HepG2 (cell line): ENCODE measurements around the gene EIF4E1B. TPM values are rescaled to one million over a fixed set of nuclear protein-coding genes. Genes with fewer than 3 reads are reported as not detected.

Experiments
- ATAC-seq: fragments of 200-7000 bp; cut with Tn5 transposase; 3 replicates; pipeline ENCODE4 v1.9.1; 2020; ENCODE audit warnings: mild to moderate bottlenecking, moderate library complexity
- BruUV-seq: library from RNA; stranded (reverse); fragments of 400-500 nt; replicated peaks from 2 replicates; lab custom pipeline; 2021; lab: Mats Ljungman, UMichigan
- CTCF ChIA-PET: fragments of 300-600 bp; formaldehyde crosslinking; extraction: SDS; loops from one replicate; lab custom pipeline; 2021; ENCODE audit warnings: low total read pairs, inconsistent platforms, low intra/inter-chr PET ratio; lab: Yijun Ruan, JAX
- POLR2A ChIA-PET: fragments of 350-600 bp; sonication (Branson Sonifier 250); formaldehyde crosslinking; loops from one replicate; lab custom pipeline; 2020; ENCODE audit warnings: antibody characterized with exemption, inconsistent platforms; lab: Yijun Ruan, JAX
- DNase-seq: peaks from one replicate; pipeline ENCODE4 v3.0.0-alpha.2; 2015; ENCODE audit warnings: low spot score
- FAIRE-seq: peaks from 3 replicates; lab custom pipeline; 2011; peaks lifted over from hg19 to GRCh38; lab: Jason Lieb, UNC
- H2AFZ ChIP-seq: one replicate; pipeline ENCODE4 v1.6.1; 2011; ENCODE audit warnings: low read length, inconsistent platforms
- H3K27ac ChIP-seq: fragments of 300-600 bp; 3 replicates; pipeline ENCODE4 v1.8.0; 2011; ENCODE audit warnings: mixed run types, mild to moderate bottlenecking, mixed read lengths, low read length, inconsistent platforms; ENCODE audit not compliant: insufficient read depth; ENCODE audit errors: extremely low read length
- H3K27me3 ChIP-seq, 2 experiments: fragments of 200-600 bp in 1 of 2; 2 replicates in 1 of 2; 3 replicates in 1 of 2; pipeline versions ENCODE4 v1.6.0 to v1.8.0; 2011; ENCODE audit warnings: low read length in 2 of 2, mild to moderate bottlenecking in 2 of 2, moderate library complexity in 2 of 2, inconsistent platforms in 1 of 2; ENCODE audit not compliant: insufficient read depth in 2 of 2, control insufficient read depth in 1 of 2
- H3K36me3 ChIP-seq, 2 experiments: fragments of 200-600 bp in 1 of 2; replicated peaks in 1 of 2; 2 replicates in 1 of 2; 3 replicates in 1 of 2; pipeline versions ENCODE4 v1.5.1 to v1.8.0; 2011; ENCODE audit warnings: low read length in 2 of 2, inconsistent platforms in 1 of 2; ENCODE audit not compliant: insufficient read depth in 2 of 2, control insufficient read depth in 1 of 2
- H3K4me1 ChIP-seq: 2 replicates; pipeline ENCODE4 v1.5.1; 2012; ENCODE audit warnings: low read length, inconsistent platforms; ENCODE audit not compliant: insufficient read depth
- H3K4me2 ChIP-seq: 2 replicates; pipeline ENCODE4 v1.6.0; 2011; ENCODE audit warnings: low read depth, low read length, inconsistent platforms
- H3K4me3 ChIP-seq, 3 experiments: fragments of 200-600 bp in 1 of 3; sonication (generic), shearing (Covaris generic) in 1 of 3; replicated peaks in 1 of 3; 2 replicates each; pipeline ENCODE4 v1.5.1; 2011 to 2016; ENCODE audit warnings: low read length in 3 of 3, inconsistent platforms in 2 of 3, low read depth in 2 of 3, mild to moderate bottlenecking in 2 of 3, control low read depth in 1 of 3, mixed read lengths in 1 of 3; ENCODE audit not compliant: insufficient read depth in 1 of 3
- H3K79me2 ChIP-seq: one replicate; pipeline ENCODE4 v1.6.1; 2011; ENCODE audit warnings: low read length, inconsistent platforms; ENCODE audit not compliant: insufficient read depth
- H3K9ac ChIP-seq: 2 replicates; pipeline ENCODE4 v1.6.0; 2011; ENCODE audit warnings: mild to moderate bottlenecking, low read depth, low read length, inconsistent platforms; ENCODE audit not compliant: insufficient read depth
- H3K9me3 ChIP-seq: 2 replicates; pipeline ENCODE4 v1.5.1; 2012; ENCODE audit warnings: mild to moderate bottlenecking, low read length
- H4K20me1 ChIP-seq: 2 replicates; pipeline ENCODE4 v1.6.0; 2011; ENCODE audit warnings: inconsistent platforms, mild to moderate bottlenecking, low read length, moderate library complexity; ENCODE audit not compliant: insufficient read depth
- ATF2 ChIP-seq: sonication (generic); formaldehyde crosslinking; IDR thresholded peaks from 2 replicates; pipeline ENCODE4 v1.4.0; 2020; ENCODE audit warnings: missing genetic modification reagents
- MXD3 ChIP-seq: IDR thresholded peaks from 2 replicates; pipeline ENCODE4 v1.6.1; 2016; ENCODE audit warnings: mild to moderate bottlenecking, missing biosample characterization, missing genetic modification reagents
- RORA ChIP-seq: sonication (generic); formaldehyde crosslinking; IDR thresholded peaks from 2 replicates; pipeline ENCODE4 v1.5.0; 2020; ENCODE audit warnings: mild to moderate bottlenecking, missing genetic modification reagents, moderate library complexity
- SMAD3 ChIP-seq: sonication (generic); formaldehyde crosslinking; IDR thresholded peaks from 2 replicates; pipeline ENCODE4 v1.4.0; 2020; ENCODE audit warnings: missing genetic modification reagents
- TCF12 ChIP-seq, 2 experiments: fragments of 450-650 bp in 1 of 2; sonication (generic) in 1 of 2; formaldehyde crosslinking in 1 of 2; IDR thresholded peaks; 2 replicates each; pipeline versions ENCODE4 v1.6.1 to v1.8.0; 2017 to 2022; ENCODE audit warnings: antibody characterized with exemption in 1 of 2, mild to moderate bottlenecking in 1 of 2, missing genetic modification reagents in 1 of 2, moderate library complexity in 1 of 2
- ZNF3 ChIP-seq: IDR thresholded peaks from 2 replicates; pipeline ENCODE4 v1.7.0; 2017; ENCODE audit warnings: inconsistent platforms
- WGBS: methylation state at CpG from one replicate; pipeline ENCODE4 v1.1.6; 2017; ENCODE audit warnings: low lambda C conversion rate; 5-methylcytosine and 5-hydroxymethylcytosine counted together
- in situ Hi-C: cut with HindIII; loops from 2 replicates; pipeline ENCODE4 v1.10.0; 2017; ENCODE audit warnings: low pct_unique_long_range_greater_than_20kb; ENCODE audit not compliant: extremely low pct_ligation_motif_present
- intact Hi-C: fragments of 100-400 bp; cut with micrococcal nuclease; formaldehyde crosslinking; loops from one replicate; pipeline ENCODE4 v1.10.0; 2022; ENCODE audit not compliant: unreplicated experiment
- polyA plus RNA-seq, 8 experiments: library from polyadenylated mRNA; depleted of rRNA in 3 of 8; stranded (reverse) in 7 of 8; unstranded in 1 of 8; fragments of >200 nt; fragmentation: Illumina TruSeq in 4 of 8; extraction: Trizol in 4 of 8; gene quantifications; 2 replicates each; pipeline versions ENCODE4 v1.2.1 to v1.2.3, GENCODE V29; 2011 to 2016; ENCODE audit warnings: low read depth in 4 of 8, missing spikeins in 1 of 8, mixed read lengths in 1 of 8; ENCODE audit not compliant: insufficient read depth in 1 of 8
- total RNA-seq, 5 experiments: library from RNA; depleted of rRNA; stranded (reverse); fragments of >200 nt; fragmentation: Illumina TruSeq; extraction: Trizol; gene quantifications; 2 replicates each; pipeline ENCODE4 v1.2.3, GENCODE V29; 2016; ENCODE audit warnings: low read depth in 1 of 5
- TF ChIP-seq, protein P1 (sequence below): sonication (generic); formaldehyde crosslinking; IDR thresholded peaks from 2 replicates; pipeline ENCODE4 v1.5.0; 2020; ENCODE audit warnings: mild to moderate bottlenecking, missing genetic modification reagents
- TF ChIP-seq, protein P2 (sequence below): sonication (generic); formaldehyde crosslinking; IDR thresholded peaks from 2 replicates; pipeline ENCODE4 v1.5.0; 2020; ENCODE audit warnings: missing genetic modification reagents, mild to moderate bottlenecking, borderline replicate concordance

Gene EIF4E1B
- total and polyA plus RNA-seq, 2 of the 13 experiments (the other 11 are each of a cell fraction or from before 2014, with no cell fraction given) = not detected

DNA sequence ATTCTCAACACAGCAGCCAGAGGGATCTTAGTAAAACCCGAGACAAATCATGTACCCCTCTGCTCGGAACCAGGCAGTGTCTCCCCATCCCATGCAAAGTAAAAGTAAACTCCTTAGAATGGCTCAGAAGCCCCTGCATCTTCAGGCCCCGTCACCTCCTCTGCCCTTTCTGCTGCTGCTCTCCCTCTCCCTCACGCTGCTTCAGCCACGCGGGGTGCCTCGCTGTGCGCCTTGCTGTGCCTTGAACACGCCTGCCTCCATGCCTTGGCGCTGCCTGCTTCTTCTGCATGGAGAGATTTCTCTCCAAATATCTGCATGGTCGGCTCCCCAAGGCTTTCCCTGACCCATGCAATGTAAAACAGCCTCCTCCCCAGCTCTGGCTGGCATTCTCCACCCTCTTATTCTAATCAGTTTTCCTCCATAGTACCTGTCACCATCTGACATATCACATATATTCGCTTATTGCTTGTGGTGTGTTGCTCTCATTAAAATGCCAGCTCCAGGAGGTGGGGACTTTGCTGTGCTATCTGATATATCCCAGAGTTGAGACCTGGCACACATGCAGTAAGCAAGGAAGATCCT is 28.5 kb upstream of the EIF4E1B start (continued):
- TF ChIP-seq, protein P1, sequence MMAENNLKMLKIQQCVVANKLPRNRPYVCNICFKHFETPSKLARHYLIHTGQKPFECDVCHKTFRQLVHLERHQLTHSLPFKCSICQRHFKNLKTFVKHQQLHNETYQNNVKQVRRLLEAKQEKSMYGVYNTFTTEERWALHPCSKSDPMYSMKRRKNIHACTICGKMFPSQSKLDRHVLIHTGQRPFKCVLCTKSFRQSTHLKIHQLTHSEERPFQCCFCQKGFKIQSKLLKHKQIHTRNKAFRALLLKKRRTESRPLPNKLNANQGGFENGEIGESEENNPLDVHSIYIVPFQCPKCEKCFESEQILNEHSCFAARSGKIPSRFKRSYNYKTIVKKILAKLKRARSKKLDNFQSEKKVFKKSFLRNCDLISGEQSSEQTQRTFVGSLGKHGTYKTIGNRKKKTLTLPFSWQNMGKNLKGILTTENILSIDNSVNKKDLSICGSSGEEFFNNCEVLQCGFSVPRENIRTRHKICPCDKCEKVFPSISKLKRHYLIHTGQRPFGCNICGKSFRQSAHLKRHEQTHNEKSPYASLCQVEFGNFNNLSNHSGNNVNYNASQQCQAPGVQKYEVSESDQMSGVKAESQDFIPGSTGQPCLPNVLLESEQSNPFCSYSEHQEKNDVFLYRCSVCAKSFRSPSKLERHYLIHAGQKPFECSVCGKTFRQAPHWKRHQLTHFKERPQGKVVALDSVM (CRISPR knock-in tag) = no peak
- TF ChIP-seq ZNF3 (CRISPR knock-in tag) (no peak), RORA (no peak), ATF2 (no peak), TCF12 (IDR thresholded peaks at IDR 0.05) (no peak), TCF12 (CRISPR knock-in tag; IDR thresholded peaks at IDR 0.05) (no peak)
- TF ChIP-seq, protein P2, sequence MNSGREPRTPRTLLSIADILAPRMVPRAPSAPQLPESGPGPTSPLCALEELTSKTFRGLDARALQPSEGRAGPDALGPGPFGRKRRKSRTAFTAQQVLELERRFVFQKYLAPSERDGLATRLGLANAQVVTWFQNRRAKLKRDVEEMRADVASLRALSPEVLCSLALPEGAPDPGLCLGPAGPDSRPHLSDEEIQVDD (CRISPR knock-in tag) = no peak

GRCh38 chr5:176603091-176603490 is 27.4 kb upstream of the EIF4E1B start:
- H3K9me3 ChIP-seq = no peaks in the 10 kb centered on the region
- H2AFZ ChIP-seq = no peak overlapping the region
- in situ Hi-C loops (no loop called here), intact Hi-C loops (no loop called here)
- H4K20me1 ChIP-seq = 0 out of 2 replicates have a peak, but pooled peaks cover 4% of the 10 kb centered on the region
- H3K79me2 ChIP-seq = no peaks in the 10 kb centered on the region
- H3K4me1 ChIP-seq = peaks cover 18% of the 10 kb centered on the region
- POLR2A ChIA-PET = no interaction called here
- no peak overlapping the region for H3K27ac ChIP-seq
- H3K9ac ChIP-seq = no peak overlapping the region
- TF ChIP-seq SMAD3 (CRISPR knock-in tag) (no peak), MXD3 (CRISPR knock-in tag) (no peak)
- CTCF ChIA-PET = no interaction called here
- DNase-seq = no peak
- no peak overlapping the region for H3K4me2 ChIP-seq
- BruUV-seq = no TSS peak
- no peak for FAIRE-seq
- no peak for ATAC-seq
- no peaks in the 10 kb centered on the region for H3K27me3 ChIP-seq
- H3K36me3 ChIP-seq = no peaks in the 10 kb centered on the region
- WGBS = 19% methylated on average over 2 of the region's 2 CpGs
- H3K4me3 ChIP-seq = no peak overlapping the region
